Measurements from ENCODE around the gene PARL.

DNA sequence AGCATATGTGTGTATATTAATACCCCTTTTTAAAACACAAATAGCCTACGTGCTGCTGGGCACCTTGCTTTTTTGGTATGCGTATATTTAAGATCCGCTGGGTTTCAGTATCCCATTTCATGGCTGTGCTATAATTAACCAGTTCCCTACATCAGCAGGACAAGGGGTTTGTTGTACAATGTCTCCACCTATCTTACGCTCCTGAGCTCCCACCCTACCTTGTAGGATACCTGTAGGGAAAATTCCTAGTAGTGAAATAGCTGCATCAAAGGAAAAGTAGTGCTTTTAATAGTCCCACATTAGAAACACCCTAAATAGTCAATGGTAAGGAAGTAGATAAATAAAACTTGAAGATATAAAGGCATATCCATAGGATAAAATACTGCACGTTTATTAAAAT, 60.7 kb downstream of the PARL start:
- TF ChIP-seq, protein P1, sequence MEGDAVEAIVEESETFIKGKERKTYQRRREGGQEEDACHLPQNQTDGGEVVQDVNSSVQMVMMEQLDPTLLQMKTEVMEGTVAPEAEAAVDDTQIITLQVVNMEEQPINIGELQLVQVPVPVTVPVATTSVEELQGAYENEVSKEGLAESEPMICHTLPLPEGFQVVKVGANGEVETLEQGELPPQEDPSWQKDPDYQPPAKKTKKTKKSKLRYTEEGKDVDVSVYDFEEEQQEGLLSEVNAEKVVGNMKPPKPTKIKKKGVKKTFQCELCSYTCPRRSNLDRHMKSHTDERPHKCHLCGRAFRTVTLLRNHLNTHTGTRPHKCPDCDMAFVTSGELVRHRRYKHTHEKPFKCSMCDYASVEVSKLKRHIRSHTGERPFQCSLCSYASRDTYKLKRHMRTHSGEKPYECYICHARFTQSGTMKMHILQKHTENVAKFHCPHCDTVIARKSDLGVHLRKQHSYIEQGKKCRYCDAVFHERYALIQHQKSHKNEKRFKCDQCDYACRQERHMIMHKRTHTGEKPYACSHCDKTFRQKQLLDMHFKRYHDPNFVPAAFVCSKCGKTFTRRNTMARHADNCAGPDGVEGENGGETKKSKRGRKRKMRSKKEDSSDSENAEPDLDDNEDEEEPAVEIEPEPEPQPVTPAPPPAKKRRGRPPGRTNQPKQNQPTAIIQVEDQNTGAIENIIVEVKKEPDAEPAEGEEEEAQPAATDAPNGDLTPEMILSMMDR (IDR thresholded peaks at IDR 0.05 in 4 of 5, conservative IDR thresholded peaks at IDR 0.05 in 1 of 5): peak in 1 of 5 experiments; percentile 12
- no peak for TF ChIP-seq POLR2A (IDR thresholded peaks at IDR 0.05)
